Activated T-helper 2 cell treated with anti-CD3 and anti-CD28 coated beads, Interferon-gamma antibody, Interleukin-2, Interleukin-4, amounts not matched to agents 10 μg/mL and 5 μg/mL and 100 μg/mL, durations not matched to agents 14 hours and 24 hours and 36 hours (primary cell): ENCODE data around the gene TMPRSS3. TPM values are rescaled to one million over a fixed set of nuclear protein-coding genes. Genes with fewer than 3 reads are reported as not detected.
A peak's percentile ranks its signal among the peaks of the same experiment; 100 is the strongest.

ENCODE experiments used
- DNase-seq: peaks from one replicate; pipeline ENCODE4 v3.0.0; 2021; ENCODE audit warnings: low spot score
- H3K27ac Mint-ChIP-seq: one replicate; pipeline ENCODE4 v1.8.0; 2021; ENCODE audit warnings: mixed read lengths
- H3K27me3 Mint-ChIP-seq: one replicate; pipeline ENCODE4 v1.8.0; 2021; ENCODE audit warnings: low read depth, mixed read lengths
- H3K36me3 Mint-ChIP-seq: one replicate; pipeline ENCODE4 v1.8.0; 2021; ENCODE audit warnings: low read depth, mixed read lengths
- H3K4me1 Mint-ChIP-seq: one replicate; pipeline ENCODE4 v1.8.0; 2021; ENCODE audit warnings: low read depth, mixed read lengths
- H3K4me3 Mint-ChIP-seq: one replicate; pipeline ENCODE4 v1.8.0; 2021; ENCODE audit warnings: low read depth, mild to moderate bottlenecking, moderate library complexity, mixed read lengths
- H3K9me3 Mint-ChIP-seq: one replicate; pipeline ENCODE4 v1.8.0; 2021; ENCODE audit warnings: mixed read lengths
- intact Hi-C: fragments of 100-400 bp; cut with micrococcal nuclease; formaldehyde crosslinking; loops from one replicate; pipeline ENCODE4 v1.15.1; 2023
- total RNA-seq: library from RNA; stranded (reverse); gene quantifications from 2 replicates; pipeline ENCODE4 v1.2.3, GENCODE V29; 2022

The TMPRSS3 gene
- total RNA-seq, 1 donor from 2014 or later = 88.1 TPM

DNA sequence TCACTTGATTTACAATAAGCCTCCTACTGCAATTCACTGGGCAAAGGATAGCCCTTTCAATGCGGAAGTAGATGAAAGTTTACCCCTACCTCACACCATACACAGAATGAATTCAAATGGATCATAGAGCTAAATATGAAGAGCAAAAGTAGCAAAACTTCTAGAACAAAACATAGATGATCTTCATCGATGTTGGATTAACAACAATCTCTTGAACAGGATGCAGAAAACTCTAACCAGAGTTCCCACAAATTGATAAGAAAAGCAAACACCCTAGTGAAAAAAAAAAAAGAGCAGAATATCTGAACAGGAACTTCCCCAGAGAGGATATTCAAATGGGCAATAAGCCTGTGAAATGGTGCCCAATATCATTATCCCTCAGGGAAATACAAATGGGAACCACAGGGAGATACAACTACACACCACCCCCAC, 6.0 kb upstream of the TMPRSS3 start:
- peaks cover 44% of the 10 kb centered on the region for H3K4me1 Mint-ChIP-seq
- intact Hi-C loops = loop anchor here (2.0 to 10.0 kb wide), 3 partner anchors 39 to 397 kb away; no protein-coding TSS in a partner anchor
- peak overlapping the region; percentile 72 for H3K4me3 Mint-ChIP-seq
- no peak for DNase-seq
- H3K9me3 Mint-ChIP-seq = peaks cover 7% of the 10 kb centered on the region
- H3K36me3 Mint-ChIP-seq = peaks cover 75% of the 10 kb centered on the region
- no peaks in the 10 kb centered on the region for H3K27me3 Mint-ChIP-seq
- H3K27ac Mint-ChIP-seq = peak overlapping the region; percentile 92

DNA sequence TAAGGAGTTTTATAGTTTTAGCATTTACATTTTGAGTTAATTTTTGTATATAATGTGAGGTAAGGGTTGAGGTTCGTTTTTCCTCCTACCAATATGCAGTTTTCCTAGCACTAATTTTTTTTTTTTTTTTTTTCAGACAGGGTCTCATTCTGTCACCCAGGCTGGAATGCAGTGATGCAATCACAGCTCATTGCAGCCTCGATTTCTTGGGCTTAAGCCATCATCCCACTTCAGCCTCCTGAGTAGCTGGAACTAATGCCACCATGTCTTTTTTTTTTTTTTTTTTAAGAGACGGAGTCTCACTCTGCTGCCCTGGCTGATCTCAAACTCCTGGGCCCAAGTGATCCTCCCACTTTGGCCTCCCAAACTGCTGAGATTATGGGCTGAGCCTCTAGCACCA, 5.3 kb upstream of the TMPRSS3 start:
- intact Hi-C loops = loop anchor here (5.0 to 10.0 kb wide), 2 partner anchors 126 to 396 kb away; no protein-coding TSS in a partner anchor
- Mint-ChIP-seq H3K4me3 (peak overlapping the region; percentile 72), H3K36me3 (peaks cover 72% of the 10 kb centered on the region), H3K4me1 (peaks cover 44% of the 10 kb centered on the region), H3K9me3 (peaks cover 7% of the 10 kb centered on the region), H3K27me3 (no peaks in the 10 kb centered on the region), H3K27ac (peak overlapping the region; percentile 92)
- DNase-seq = no peak

GRCh38 chr21:42400525-42400924, 4.7 kb upstream of the TMPRSS3 start:
- H3K4me1 Mint-ChIP-seq = peaks cover 50% of the 10 kb centered on the region
- peaks cover 72% of the 10 kb centered on the region for H3K36me3 Mint-ChIP-seq
- peaks cover 7% of the 10 kb centered on the region for H3K9me3 Mint-ChIP-seq
- DNase-seq = no peak
- intact Hi-C loops = loop anchor here (1.0 to 10.0 kb wide), 3 partner anchors 127 to 396 kb away; no protein-coding TSS in a partner anchor
- peak overlapping the region; percentile 82 for H3K27ac Mint-ChIP-seq
- no peaks in the 10 kb centered on the region for H3K27me3 Mint-ChIP-seq
- peak overlapping the region; percentile 53 for H3K4me3 Mint-ChIP-seq

GRCh38 chr21:42398436-42399028, 2.7 kb upstream of the TMPRSS3 start:
- Mint-ChIP-seq H3K27me3 (no peaks in the 10 kb centered on the region), H3K27ac (peak overlapping the region; percentile 56), H3K9me3 (peaks cover 7% of the 10 kb centered on the region), H3K4me1 (peaks cover 61% of the 10 kb centered on the region), H3K4me3 (no peak overlapping the region), H3K36me3 (peaks cover 64% of the 10 kb centered on the region)
- intact Hi-C loops = no loop called here
- no peak for DNase-seq

DNA sequence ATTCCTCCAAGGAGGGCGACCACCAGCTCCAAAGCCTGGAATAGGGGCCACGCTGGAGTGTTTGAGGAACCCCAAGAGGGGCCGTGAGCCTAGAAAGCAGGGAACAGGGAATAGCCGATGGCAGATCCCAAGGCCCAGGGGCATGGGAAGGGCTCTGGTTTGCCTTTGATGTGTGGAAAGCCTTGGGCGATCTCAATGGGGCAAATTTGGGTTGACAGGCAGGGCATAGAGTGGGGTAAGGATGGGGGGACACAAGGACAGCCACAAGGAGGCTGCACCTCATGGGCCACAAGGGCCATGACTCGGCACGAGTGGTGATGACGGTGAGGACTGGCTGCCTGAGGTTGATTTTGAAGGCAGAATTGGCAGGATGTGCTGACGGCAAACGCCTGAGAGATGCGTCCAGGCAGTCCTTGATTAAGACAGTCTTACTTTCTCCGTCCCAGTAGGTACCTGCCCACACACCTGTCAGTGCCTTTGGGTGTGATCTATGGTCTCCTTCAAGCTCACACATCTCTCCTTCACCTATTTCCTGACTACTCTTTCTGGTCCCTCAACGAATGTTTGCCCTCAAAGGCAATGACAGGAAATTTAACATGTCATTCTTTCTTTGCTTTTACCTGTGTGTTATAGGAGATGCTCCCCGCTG, 2.0 kb upstream of the TMPRSS3 start:
- peaks cover 67% of the 10 kb centered on the region for H3K4me1 Mint-ChIP-seq
- H3K27me3 Mint-ChIP-seq = no peaks in the 10 kb centered on the region
- peaks cover 7% of the 10 kb centered on the region for H3K9me3 Mint-ChIP-seq
- intact Hi-C loops = no loop called here
- no peak for DNase-seq
- H3K36me3 Mint-ChIP-seq = peaks cover 69% of the 10 kb centered on the region
- no peak overlapping the region for H3K4me3 Mint-ChIP-seq
- peak overlapping the region; percentile 56 for H3K27ac Mint-ChIP-seq

DNA sequence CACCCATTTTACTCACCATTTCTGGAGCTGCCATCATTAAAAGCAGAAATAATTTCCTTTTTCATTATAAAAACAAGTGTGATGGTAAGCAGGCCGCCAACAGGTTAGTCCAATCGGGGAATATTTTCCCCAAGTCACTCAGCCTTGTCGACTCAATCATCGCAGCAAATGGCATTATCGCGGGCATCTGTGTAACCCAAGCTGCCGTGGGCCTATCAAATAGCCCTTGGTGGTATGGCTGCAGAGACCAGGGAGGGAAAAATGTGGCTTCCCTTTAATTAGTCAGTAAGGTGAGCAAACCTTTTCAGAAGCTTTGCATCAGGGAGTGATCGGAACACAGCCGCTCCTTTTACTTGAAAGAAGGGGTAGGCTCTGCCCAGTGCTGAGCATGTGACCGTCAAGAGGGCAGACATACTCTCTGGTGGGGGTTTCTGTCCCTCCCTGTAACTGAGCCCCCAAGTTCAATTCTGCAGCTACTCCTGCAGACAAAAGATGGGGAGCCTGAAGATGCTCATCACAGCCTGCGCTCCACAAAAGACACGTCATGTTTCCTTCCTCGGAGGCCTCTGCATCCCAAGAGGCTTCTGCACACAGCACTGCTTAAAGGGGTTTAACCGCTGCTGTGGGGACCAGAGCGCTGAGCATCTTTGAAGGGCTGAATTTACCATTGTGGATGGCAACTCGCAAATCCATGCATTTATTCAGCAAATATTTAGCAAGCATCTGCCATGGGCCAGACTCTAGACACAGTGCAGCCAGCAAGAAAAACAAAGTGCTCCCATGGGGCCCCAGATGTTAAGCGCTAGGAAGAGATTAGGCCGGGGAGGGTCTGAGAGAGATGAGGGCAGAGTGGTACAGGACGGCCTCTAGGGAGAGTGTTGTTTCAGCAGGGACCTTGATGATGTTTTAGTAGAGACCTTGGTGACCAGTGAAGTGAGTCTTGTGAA, 1.2 kb upstream of the TMPRSS3 start:
- no peak overlapping the region for H3K4me3 Mint-ChIP-seq
- H3K36me3 Mint-ChIP-seq = peaks cover 72% of the 10 kb centered on the region
- H3K4me1 Mint-ChIP-seq = peaks cover 70% of the 10 kb centered on the region
- H3K9me3 Mint-ChIP-seq = peaks cover 7% of the 10 kb centered on the region
- intact Hi-C loops = no loop called here
- no peaks in the 10 kb centered on the region for H3K27me3 Mint-ChIP-seq
- no peak for DNase-seq
- peak overlapping the region; percentile 56 for H3K27ac Mint-ChIP-seq

DNA sequence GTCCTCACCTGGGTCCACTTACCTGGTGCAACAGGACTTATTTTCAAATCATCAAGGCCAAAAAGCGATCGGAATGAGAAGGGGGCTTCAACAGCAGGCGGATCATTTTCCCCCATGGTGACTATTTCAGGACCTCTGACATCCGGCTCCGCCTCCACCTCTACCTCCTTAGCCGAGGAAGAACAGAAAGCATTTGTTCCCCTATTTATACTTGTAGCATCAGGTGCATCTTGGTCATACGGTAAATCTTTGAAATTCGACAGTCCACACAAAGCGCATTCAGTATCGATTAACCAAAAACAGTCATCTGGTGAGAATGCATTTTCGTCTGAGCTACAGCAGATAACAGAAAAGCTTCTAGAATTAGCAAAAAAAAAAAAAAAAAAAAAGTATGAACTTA, 550 bp downstream of the TMPRSS3 start:
- peaks cover 77% of the 10 kb centered on the region for H3K36me3 Mint-ChIP-seq

DNA sequence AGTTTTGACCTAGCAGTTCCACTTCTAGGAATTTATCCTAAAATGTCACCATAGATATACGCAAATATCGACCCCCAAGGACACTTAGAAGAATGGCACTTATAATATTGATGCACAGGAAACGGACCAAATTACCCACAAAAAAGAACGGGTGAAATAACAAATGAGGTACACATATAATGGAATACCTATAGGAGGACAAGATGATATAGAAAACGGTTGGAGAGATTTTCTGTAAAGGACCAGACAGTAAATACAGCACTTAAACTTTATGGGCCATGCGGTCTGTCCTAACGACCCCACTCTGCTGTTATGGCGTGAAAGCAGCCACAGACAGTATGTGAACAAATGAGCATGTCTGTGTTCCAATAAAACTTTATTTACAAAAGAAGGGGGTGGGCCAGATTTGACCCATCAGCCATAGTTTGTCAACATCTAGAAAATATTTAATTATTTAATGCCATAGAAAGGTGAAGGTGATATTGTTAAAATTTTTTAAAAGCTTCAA, 2.4 kb downstream of the TMPRSS3 start:
- Mint-ChIP-seq H3K9me3 (no peaks in the 10 kb centered on the region), H3K4me1 (peaks cover 84% of the 10 kb centered on the region), H3K27ac (peak overlapping the region; percentile 87), H3K27me3 (no peaks in the 10 kb centered on the region), H3K4me3 (peak overlapping the region; percentile 41), H3K36me3 (peaks cover 83% of the 10 kb centered on the region)
- intact Hi-C loops = loop anchor here (1.0 to 5.0 kb wide), 4 partner anchors 10 to 34 kb away; partner anchors contain the start of gene UBASH3A
- no peak for DNase-seq

More for the DNA sequence above, 550 bp downstream of the TMPRSS3 start:
- Mint-ChIP-seq H3K27ac (peak overlapping the region; percentile 43), H3K4me3 (no peak overlapping the region), H3K4me1 (peaks cover 77% of the 10 kb centered on the region), H3K27me3 (no peaks in the 10 kb centered on the region), H3K9me3 (no peaks in the 10 kb centered on the region)
- DNase-seq = no peak
- intact Hi-C loops = no loop called here

DNA sequence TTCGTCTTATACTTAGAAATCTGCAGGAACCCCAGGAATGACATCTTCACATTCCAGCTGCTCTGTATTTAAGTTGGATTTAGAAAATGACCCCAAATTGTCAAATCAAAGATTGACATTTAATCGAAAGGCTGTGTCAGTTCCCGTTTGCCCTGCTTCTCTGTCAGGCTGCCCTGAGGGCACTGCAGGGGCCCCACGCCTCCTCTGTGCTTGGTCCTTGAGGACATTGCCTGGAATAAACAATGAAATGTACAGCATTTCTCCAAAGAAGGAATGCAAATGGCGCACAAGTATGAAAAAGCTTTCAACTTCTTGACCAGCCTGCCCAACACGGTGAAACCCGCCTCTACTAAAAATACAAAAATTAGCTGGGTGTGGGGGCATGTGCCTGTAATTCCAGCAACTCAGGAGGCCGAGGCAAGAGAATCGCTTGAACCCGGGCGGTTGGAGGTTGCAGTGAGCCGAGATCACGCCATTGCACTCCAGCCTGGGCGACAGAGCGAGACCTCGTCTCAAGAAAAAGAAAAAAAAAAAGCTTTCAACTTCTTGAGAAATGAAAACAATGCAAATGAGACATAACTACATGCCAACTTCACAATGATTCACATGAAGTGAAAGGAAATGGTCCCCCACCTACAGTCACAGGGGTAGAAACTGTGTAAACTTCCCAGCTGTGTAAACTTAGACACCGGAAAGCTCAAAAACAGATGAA, 3.0 kb downstream of the TMPRSS3 start:
- H3K27me3 Mint-ChIP-seq = no peaks in the 10 kb centered on the region
- H3K36me3 Mint-ChIP-seq = peaks cover 83% of the 10 kb centered on the region
- no peak for DNase-seq
- H3K4me1 Mint-ChIP-seq = peaks cover 84% of the 10 kb centered on the region
- intact Hi-C loops = loop anchor here (1.0 to 5.0 kb wide), 4 partner anchors 10 to 34 kb away; partner anchors contain the start of gene UBASH3A
- no peaks in the 10 kb centered on the region for H3K9me3 Mint-ChIP-seq
- peak overlapping the region; percentile 41 for H3K4me3 Mint-ChIP-seq
- peak overlapping the region; percentile 87 for H3K27ac Mint-ChIP-seq

GRCh38 chr21:42391297-42391696, 4.6 kb downstream of the TMPRSS3 start:
- intact Hi-C loops = loop anchor here (5.0 kb wide), 1 partner anchor 36 kb away; no protein-coding TSS in a partner anchor
- Mint-ChIP-seq H3K27ac (peak overlapping the region; percentile 87), H3K27me3 (no peaks in the 10 kb centered on the region), H3K4me1 (peaks cover 84% of the 10 kb centered on the region), H3K36me3 (peaks cover 86% of the 10 kb centered on the region), H3K4me3 (no peak overlapping the region), H3K9me3 (no peaks in the 10 kb centered on the region)
- DNase-seq = no peak

GRCh38 chr21:42390696-42391095, 5.2 kb downstream of the TMPRSS3 start:
- H3K9me3 Mint-ChIP-seq = no peaks in the 10 kb centered on the region
- DNase-seq = no peak
- H3K27ac Mint-ChIP-seq = peak overlapping the region; percentile 46
- peaks cover 86% of the 10 kb centered on the region for H3K36me3 Mint-ChIP-seq
- intact Hi-C loops = loop anchor here (5.0 kb wide), 1 partner anchor 37 kb away; no protein-coding TSS in a partner anchor
- H3K4me1 Mint-ChIP-seq = peaks cover 79% of the 10 kb centered on the region
- H3K27me3 Mint-ChIP-seq = no peaks in the 10 kb centered on the region
- no peak overlapping the region for H3K4me3 Mint-ChIP-seq
